Measurements from ENCODE around the gene TUB.

DNA sequence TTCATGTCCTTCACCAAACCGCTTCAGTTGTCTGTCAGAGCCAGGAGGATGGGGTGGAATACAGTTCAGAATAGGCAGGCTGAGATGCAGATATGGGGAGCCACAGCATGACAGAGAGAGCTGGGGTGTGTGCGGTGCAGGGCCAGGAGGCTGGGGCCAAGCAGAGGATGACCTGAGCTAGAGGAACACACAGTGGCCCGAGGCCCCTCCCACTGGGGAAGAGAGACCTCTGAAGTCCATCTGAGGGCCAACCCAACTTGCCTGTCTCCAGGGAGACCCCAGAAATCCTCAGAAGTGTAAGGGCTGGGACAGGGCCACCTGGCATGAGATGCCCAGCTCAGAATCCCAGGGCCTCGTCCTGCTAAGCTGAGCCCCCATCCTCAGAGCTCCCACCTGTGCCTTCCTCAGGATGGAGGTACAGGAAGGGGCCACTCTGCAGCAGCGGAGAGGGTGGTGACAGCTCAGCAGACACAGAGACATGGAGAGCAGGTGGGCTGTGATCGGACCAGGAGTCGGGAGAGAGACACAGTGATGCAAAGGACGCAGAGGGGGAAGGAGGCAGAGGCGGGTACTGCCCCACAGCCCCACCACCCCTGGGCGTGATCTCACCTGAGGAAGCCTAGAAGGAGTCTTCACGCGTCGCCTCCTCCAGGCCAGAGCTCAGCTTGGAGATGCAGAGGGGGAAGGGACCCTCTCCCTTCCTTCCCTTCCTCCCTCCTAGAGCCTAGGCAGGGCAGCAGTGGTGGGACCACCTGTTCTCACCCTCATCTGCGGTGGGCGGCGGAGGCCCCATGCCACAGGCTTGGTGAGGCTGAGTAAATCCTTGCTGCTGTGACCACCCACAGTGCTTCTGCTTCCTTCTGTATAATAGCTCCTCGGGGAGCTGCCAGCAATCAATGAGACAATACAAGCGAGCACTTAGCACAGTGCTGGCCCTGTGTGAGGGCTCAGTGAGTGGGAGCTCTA lies 9.1 kb upstream of the TUB start:
- TF ChIP-seq, protein P1, sequence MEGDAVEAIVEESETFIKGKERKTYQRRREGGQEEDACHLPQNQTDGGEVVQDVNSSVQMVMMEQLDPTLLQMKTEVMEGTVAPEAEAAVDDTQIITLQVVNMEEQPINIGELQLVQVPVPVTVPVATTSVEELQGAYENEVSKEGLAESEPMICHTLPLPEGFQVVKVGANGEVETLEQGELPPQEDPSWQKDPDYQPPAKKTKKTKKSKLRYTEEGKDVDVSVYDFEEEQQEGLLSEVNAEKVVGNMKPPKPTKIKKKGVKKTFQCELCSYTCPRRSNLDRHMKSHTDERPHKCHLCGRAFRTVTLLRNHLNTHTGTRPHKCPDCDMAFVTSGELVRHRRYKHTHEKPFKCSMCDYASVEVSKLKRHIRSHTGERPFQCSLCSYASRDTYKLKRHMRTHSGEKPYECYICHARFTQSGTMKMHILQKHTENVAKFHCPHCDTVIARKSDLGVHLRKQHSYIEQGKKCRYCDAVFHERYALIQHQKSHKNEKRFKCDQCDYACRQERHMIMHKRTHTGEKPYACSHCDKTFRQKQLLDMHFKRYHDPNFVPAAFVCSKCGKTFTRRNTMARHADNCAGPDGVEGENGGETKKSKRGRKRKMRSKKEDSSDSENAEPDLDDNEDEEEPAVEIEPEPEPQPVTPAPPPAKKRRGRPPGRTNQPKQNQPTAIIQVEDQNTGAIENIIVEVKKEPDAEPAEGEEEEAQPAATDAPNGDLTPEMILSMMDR (IDR thresholded peaks at IDR 0.05 in 8 of 11, conservative IDR thresholded peaks at IDR 0.05 in 3 of 11): no peak
- no peak for TF ChIP-seq POLR2A (IDR thresholded peaks at IDR 0.05)
- no peak for TF ChIP-seq POLR2AphosphoS5 (IDR thresholded peaks at IDR 0.05)

Data from spleen (tissue), 7 donors.